ENCODE data around the gene PFKFB1. TPM values are rescaled to one million over a fixed set of nuclear protein-coding genes. Genes with fewer than 3 reads are reported as not detected.

The PFKFB1 gene
- total and polyA plus RNA-seq, 3 donors from 2014 or later: 1.0 to 1.5 (median 1.4) TPM

GRCh38 chrX:54891573-54891972 is 102.4 kb downstream of the PFKFB1 start:
- intact Hi-C loops (cut with DNase I; ENCODE audit: low total_unique reads): no loop called here
- 33 to 39% methylated on average over 3 of the region's 3 CpGs for WGBS, 2 donors
- Histone ChIP-seq H3K9me3 (no peaks in the 10 kb centered on the region), H3K4me3 (no peak overlapping the region), H3K36me3 (ENCODE audit: low read depth, missing control alignments) (no peaks in the 10 kb centered on the region), H3K4me1 (no peaks in the 10 kb centered on the region), H3K27me3 (no peaks in the 10 kb centered on the region), H3K27ac (no peak overlapping the region)
- DNase-seq: peak; percentile 52
- TF ChIP-seq CTCF (IDR thresholded peaks at IDR 0.05) (peak in 2 of 3 experiments; percentile 6 to 14), POLR2A (IDR thresholded peaks at IDR 0.05) (no peak)

- H3K4me1 ChIP-seq: no peaks in the 10 kb centered on the region
- DNase-seq: no peak
- TF ChIP-seq POLR2A (IDR thresholded peaks at IDR 0.05): no peak
- TF ChIP-seq CTCF (IDR thresholded peaks at IDR 0.05): no peak
- no peak overlapping the region for H3K4me3 ChIP-seq
- no peaks in the 10 kb centered on the region for H3K27me3 ChIP-seq
- intact Hi-C loops (cut with DNase I; ENCODE audit: low total_unique reads): no loop called here
- no peaks in the 10 kb centered on the region for H3K9me3 ChIP-seq
- 56 to 74% methylated on average over 1 to 3 of the region's 3 CpGs for WGBS, 2 donors
- no peaks in the 10 kb centered on the region for H3K36me3 ChIP-seq (ENCODE audit: low read depth, missing control alignments)
- H3K27ac ChIP-seq: no peak overlapping the region
Observed at GRCh38 chrX:54885740-54886139, 108.2 kb downstream of the PFKFB1 start.

Small RNA genes within 50 kb of the gene (small RNA-seq; reads per million reads assigned to genes)
- 0 reads per million in 2 donors for gene RF00614

Other genes with a start within 250 kb of the PFKFB1 start
- under 1 TPM in 1 of 2 donors, not detected in 1; 0.06 TPM for gene ITIH6, start 195.9 kb downstream of the PFKFB1 start, total RNA-seq
- not detected for gene ITIH6, start 195.9 kb downstream of the PFKFB1 start, polyA plus RNA-seq (ENCODE audit: insufficient read depth, low read depth, low replicate concordance)
- 100 to 1,000 TPM; 206 to 288 TPM for gene MAGED2, start 186.4 kb downstream of the PFKFB1 start, total RNA-seq
- 179 TPM for gene MAGED2, start 186.4 kb downstream of the PFKFB1 start, polyA plus RNA-seq (ENCODE audit: insufficient read depth, low read depth, low replicate concordance)
- 10 to 100 TPM; 15.4 to 31.2 TPM for gene TRO, start 73.4 kb downstream of the PFKFB1 start, total RNA-seq
- 11.3 TPM for gene TRO, start 73.4 kb downstream of the PFKFB1 start, polyA plus RNA-seq (ENCODE audit: insufficient read depth, low read depth, low replicate concordance)
- gene APEX2, start 6.2 kb upstream of the PFKFB1 start, total RNA-seq: 10 to 100 TPM; 13.1 to 16.6 TPM
- 10.4 TPM for gene APEX2, start 6.2 kb upstream of the PFKFB1 start, polyA plus RNA-seq (ENCODE audit: insufficient read depth, low read depth, low replicate concordance)
- under 1 TPM; 0.16 to 0.19 TPM for gene ALAS2, start 36.8 kb upstream of the PFKFB1 start, total RNA-seq
- gene ALAS2, start 36.8 kb upstream of the PFKFB1 start, polyA plus RNA-seq (ENCODE audit: insufficient read depth, low read depth, low replicate concordance): 0.62 TPM
- gene PAGE2B, start 80.8 kb upstream of the PFKFB1 start, total RNA-seq: 10 to 100 TPM; 33.9 to 50.8 TPM
- 86.8 TPM for gene PAGE2B, start 80.8 kb upstream of the PFKFB1 start, polyA plus RNA-seq (ENCODE audit: insufficient read depth, low read depth, low replicate concordance)
- gene PAGE2, start 94.8 kb upstream of the PFKFB1 start, total RNA-seq: 10 to 100 TPM; 24.3 to 31.4 TPM
- gene PAGE2, start 94.8 kb upstream of the PFKFB1 start, polyA plus RNA-seq (ENCODE audit: insufficient read depth, low read depth, low replicate concordance): 34.3 TPM
- gene PAGE5, start 226.2 kb upstream of the PFKFB1 start, total RNA-seq: 10 to 100 TPM; 20.3 to 28.7 TPM
- gene PAGE5, start 226.2 kb upstream of the PFKFB1 start, polyA plus RNA-seq (ENCODE audit: insufficient read depth, low read depth, low replicate concordance): 39.6 TPM

All from testis (tissue), 3 donors.